Coronary artery (tissue), 2 donors: ENCODE results near the gene CHST3.
"Not testable (repeated sequence)": the region's sequence is repeated elsewhere in the genome, so short reads cannot be mapped to it uniquely, and the experiment has no call there.

ENCODE experiments used
- DNase-seq: peaks from one replicate; pipeline ENCODE4 v3.0.0-alpha.2; 2017; ENCODE audit warnings: low spot score
- H3K27ac ChIP-seq, 2 donors: fragments of 200-600 bp; sonication (generic); one replicate each; pipeline ENCODE4 v1.5.1; 2016 to 2019
- H3K4me3 ChIP-seq: fragments of 200-600 bp; sonication (generic); 2 replicates; pipeline ENCODE4 v1.5.1; 2016; ENCODE audit warnings: mild to moderate bottlenecking, moderate library complexity
- TF ChIP-seq, protein P1 (sequence below): fragments of 200-600 bp; sonication (generic); IDR thresholded peaks from one replicate; pipeline ENCODE4 v1.5.1; 2019; ENCODE audit warnings: antibody characterized with exemption

CHST3 gene

DNA sequence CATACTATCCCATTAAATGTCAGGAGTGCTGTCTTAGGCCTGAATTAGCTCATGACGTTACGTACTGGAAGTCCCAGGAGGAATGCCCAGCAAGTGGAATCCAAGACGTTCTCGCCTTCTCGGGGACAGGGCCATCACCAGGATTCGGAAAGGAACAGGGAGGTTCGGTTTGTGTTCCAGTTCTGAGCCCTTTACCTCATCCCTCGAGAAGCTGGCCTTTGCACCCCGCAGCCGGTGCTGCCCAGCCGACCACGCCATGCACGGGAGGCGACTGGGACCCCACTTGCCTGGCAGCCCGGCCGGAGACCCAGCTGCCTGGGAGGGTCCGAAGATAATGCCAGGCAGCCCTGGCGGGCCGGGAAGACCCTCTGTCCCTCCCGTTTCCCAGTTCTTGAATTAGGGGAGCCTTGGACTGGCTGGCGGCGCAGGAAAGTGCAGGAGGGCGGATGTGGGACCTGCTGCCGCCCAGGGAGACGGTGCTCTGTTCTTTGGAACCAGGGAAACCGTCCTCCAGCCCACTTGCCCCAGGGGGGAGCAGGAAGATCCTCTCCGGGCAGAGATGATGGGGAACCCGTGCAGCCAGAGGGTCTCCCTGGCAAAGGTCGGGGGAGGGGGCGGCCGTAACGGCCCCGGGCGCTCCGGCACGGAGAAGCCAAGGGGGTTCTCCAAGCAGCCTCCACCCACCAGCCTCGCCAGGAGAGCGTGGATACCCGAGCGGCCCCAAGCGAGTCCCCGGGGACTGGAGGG lies 671 bp upstream of the CHST3 start:
- TF ChIP-seq, protein P1, sequence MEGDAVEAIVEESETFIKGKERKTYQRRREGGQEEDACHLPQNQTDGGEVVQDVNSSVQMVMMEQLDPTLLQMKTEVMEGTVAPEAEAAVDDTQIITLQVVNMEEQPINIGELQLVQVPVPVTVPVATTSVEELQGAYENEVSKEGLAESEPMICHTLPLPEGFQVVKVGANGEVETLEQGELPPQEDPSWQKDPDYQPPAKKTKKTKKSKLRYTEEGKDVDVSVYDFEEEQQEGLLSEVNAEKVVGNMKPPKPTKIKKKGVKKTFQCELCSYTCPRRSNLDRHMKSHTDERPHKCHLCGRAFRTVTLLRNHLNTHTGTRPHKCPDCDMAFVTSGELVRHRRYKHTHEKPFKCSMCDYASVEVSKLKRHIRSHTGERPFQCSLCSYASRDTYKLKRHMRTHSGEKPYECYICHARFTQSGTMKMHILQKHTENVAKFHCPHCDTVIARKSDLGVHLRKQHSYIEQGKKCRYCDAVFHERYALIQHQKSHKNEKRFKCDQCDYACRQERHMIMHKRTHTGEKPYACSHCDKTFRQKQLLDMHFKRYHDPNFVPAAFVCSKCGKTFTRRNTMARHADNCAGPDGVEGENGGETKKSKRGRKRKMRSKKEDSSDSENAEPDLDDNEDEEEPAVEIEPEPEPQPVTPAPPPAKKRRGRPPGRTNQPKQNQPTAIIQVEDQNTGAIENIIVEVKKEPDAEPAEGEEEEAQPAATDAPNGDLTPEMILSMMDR, result no peak
- Histone ChIP-seq H3K4me3 (peak overlapping the region; percentile 82), H3K27ac (peak overlapping the region; percentile 96 to 98)
- DNase-seq, result peak; percentile 94

DNA sequence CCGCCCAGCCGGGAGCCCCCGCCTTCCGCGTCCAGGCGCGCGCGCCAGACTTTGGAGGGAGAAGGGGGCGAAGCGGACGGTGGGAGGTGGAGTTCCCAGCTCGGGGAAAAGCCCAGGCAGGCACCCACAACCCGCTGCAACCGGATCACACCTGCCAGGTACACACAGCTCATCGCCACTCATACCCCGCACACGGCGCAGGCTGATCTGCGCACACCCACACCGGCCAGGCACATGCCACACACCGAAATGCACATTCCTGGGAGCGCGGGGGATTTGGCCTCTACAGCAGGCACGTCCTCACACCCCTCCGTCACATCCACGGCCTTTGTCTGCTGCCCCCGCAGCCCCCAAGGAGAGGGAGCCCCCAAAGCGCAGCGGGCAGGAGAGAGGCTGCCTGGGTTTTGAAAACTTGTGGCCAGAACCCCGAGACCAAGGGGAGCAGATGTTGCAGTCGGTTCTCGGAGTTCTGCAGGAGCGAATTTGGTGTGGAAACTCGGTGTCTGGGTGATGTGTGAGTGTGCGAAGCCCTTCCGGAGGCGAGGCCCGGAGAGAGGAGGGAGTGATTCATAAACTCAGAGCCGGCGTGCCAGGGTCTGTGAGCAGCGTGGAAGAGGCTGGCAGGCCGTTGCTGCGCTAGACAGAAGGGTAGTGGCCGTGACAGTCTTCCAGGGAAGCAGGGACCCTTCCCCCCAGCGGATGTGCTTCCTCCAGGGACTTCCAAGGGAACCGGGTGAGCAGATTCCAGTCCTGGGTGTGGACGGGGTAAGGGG lies 734 bp downstream of the CHST3 start:
- Histone ChIP-seq H3K4me3 (peak overlapping the region; percentile 82), H3K27ac (peak overlapping the region; percentile 96 to 98)
- TF ChIP-seq, protein P1, result no peak
- peak; percentile 88 for DNase-seq

DNA sequence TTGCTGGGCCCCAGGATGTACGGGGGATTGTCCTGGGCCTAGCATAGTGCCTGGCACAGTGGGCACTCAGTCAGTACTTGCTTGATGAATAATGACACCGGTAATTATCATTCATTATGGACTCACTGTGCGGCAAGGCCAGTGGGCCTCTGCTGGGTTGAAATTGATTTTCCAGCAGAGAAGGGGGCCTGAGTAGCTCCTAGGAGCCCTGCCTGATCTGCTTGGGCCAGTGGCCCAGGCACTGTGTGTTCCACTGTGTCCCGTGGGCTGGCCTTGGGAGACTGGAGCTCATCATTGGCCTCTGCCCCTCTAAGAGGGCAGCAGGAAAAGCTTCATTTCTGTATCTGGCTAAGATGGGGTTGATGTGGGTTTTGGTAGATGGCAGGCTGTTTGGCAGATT lies 1.4 kb downstream of the CHST3 start:
- H3K4me3 ChIP-seq, result peak overlapping the region; percentile 82
- TF ChIP-seq, protein P1, result no peak
- no peak for DNase-seq
- peak overlapping the region; percentile 96 to 98 for H3K27ac ChIP-seq

DNA sequence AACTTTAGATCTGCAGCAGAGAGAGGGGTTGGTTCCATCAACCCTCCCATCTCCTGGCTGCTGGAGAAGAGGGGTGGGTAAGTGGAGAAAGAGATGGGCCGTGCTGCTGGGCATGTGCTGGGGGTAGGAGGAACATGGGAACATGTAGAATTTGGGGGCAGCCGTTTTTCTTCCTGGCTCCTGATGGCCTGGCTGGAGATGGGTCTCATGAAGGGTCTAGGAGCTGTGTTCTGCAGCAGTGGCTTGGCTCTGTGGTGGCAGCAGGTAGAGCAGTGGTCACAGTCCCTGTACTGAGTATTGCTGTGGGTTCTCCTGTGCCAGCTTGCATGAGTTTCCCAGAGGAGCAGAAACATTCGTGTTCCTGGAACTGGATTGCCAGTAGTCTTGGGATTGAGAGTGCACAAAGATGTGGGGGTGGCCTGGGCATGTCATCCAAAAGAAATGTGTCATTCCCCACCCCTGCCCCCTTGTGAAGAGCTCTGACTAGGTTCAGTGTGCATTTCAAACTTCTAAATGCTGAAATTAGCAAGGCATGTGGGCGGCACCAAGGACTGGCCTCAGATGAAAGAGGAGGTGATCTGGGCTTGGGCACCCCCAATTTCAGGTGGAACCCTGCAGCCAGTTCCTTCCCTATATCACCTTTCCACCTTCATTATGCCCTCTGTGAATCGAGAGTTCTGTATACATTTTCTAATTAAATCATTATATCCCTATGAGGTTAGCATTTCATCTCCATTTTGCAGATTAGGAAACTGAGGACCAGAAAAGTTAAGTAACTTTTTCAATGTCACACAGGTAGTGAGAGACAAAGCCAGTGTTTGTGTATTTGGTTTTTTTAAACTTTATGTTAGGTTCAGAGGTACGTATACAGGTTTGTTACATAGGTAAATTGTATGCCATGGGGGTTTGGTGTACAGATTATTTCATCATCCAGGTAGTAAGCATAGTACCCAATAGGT lies 2.1 kb downstream of the CHST3 start:
- peak overlapping the region; percentile 96 to 98 for H3K27ac ChIP-seq
- TF ChIP-seq, protein P1, result no peak
- peak overlapping the region; percentile 82 for H3K4me3 ChIP-seq

DNA sequence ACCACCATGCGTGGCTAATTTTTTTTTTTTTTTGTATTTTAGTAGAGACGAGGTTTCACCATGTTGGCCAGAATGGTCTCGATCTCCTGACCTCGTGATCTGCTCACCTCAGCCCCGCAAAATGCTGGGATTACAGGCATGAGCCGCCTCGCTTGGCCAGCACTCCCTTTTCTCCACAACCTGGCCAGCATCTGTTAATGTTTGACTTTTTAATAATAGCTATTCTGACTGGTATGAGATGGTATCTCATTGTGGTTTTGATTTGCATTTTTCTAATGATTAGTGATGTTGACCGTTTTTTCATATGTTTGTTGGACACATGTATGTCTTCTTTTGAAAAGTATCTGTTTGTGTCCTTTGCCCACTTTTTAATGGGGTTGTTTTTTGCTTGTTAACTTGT lies 3.8 kb downstream of the CHST3 start:
- not testable (repeated sequence) for DNase-seq, H3K27ac ChIP-seq, H3K4me3 ChIP-seq

More for the DNA sequence above, 2.1 kb downstream of the CHST3 start:
- DNase-seq, result no peak

DNA sequence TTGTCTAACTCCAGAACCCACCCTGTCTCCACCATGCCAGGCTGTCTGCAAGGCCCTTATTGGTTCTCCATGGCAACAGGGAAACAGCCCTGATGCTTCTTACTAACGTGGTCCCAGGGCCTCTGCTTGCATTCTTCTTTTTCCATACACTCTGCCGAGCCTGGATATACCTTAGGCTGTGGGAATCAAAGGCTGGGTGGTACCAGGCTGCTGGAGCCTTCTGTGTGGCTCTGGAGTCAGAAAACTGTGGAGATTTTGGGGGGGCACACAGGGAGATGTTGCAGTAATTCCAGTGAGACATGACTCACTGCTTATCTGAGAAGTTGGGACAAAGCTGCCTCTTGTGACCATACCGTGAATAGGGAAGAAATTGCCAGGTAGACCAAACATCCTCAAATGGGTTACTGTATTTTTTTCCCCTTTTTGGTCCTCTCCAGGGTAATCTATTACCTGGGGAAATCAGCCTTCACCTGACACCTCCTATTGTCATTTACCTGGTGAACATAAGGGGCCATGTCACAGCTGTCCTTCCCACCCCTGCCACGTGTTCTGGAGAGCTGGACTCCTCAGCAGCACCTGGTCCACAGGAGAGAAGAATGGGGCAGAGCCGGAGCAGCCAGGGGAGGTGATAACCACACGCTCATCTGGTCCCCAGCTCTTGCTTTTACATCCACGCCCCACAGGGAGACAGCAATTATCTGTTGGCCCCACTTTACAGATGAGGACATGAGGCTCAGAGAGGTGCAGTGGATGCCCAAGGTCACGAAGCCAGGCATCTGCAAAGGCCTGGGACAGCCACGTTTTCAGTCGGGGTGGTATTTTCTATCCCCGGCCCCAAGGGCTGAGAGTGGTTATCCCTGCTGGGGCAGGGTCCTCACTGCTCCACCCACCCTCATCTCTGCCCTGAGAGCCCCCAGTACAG lies 4.6 kb downstream of the CHST3 start:
- TF ChIP-seq, protein P1, result no peak
- H3K27ac ChIP-seq, result peak overlapping the region; percentile 19 to 94
- DNase-seq, result no peak
- H3K4me3 ChIP-seq, result no peak overlapping the region
